Body of pancreas (tissue), 4 donors: Measurements from ENCODE around the gene CDH10.

Source experiments
- POLR2A ChIP-seq, 3 donors: fragments of 450-650 bp; IDR thresholded peaks; one replicate each; pipeline ENCODE4 v1.6.1; 2016; ENCODE audit warnings: antibody characterized with exemption in 3 of 3, mild to moderate bottlenecking in 2 of 3
- TF ChIP-seq, protein P1 (sequence below), 7 experiments: fragments of 450-650 bp in 4 of 7; fragments of 200-600 bp in 3 of 7; sonication (generic) in 3 of 7; IDR thresholded peaks; one replicate each; pipeline ENCODE4 v1.5.1; 2016 to 2019; ENCODE audit warnings: antibody characterized with exemption in 7 of 7

DNA sequence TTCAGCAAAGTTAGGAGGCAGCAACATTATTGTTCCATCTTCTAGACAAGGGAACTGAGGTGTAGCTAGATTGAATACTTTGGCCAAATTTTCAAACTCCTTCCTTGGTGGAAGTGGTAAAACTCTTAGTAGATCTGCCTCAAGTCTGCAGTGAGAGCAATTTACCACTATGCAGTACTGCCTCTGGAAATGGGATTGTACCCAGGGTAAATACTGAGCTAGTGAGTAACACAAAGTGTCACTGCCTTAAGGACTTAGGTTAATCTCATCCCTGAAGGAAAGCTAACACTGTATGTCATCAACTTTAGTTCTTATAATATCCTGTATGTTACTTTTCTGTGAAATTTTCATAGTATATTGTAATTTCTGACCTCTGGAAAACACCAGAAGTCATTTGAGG, 13.9 kb downstream of the CDH10 start:
- TF ChIP-seq, protein P1, sequence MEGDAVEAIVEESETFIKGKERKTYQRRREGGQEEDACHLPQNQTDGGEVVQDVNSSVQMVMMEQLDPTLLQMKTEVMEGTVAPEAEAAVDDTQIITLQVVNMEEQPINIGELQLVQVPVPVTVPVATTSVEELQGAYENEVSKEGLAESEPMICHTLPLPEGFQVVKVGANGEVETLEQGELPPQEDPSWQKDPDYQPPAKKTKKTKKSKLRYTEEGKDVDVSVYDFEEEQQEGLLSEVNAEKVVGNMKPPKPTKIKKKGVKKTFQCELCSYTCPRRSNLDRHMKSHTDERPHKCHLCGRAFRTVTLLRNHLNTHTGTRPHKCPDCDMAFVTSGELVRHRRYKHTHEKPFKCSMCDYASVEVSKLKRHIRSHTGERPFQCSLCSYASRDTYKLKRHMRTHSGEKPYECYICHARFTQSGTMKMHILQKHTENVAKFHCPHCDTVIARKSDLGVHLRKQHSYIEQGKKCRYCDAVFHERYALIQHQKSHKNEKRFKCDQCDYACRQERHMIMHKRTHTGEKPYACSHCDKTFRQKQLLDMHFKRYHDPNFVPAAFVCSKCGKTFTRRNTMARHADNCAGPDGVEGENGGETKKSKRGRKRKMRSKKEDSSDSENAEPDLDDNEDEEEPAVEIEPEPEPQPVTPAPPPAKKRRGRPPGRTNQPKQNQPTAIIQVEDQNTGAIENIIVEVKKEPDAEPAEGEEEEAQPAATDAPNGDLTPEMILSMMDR (IDR thresholded peaks at IDR 0.05) = no peak
- TF ChIP-seq POLR2A (IDR thresholded peaks at IDR 0.05) = no peak
